H1 (cell line): ENCODE measurements around the gene DDA1. TPM values are rescaled to one million over a fixed set of nuclear protein-coding genes. Genes with fewer than 3 reads are reported as not detected.

Experiments
- CTCF ChIA-PET: fragments of 300-600 bp; sonication (Branson Sonifier 250); formaldehyde crosslinking; loops from one replicate; lab custom pipeline; 2021; ENCODE audit not compliant: partially characterized antibody; lab: Charles Lee
- POLR2A ChIA-PET: fragments of 300-600 bp; sonication (Branson Sonifier 250); formaldehyde crosslinking; loops from one replicate; lab custom pipeline; 2021; ENCODE audit warnings: inconsistent platforms; ENCODE audit not compliant: partially characterized antibody; lab: Charles Lee
- DNase-seq, 2 experiments: peaks; one replicate each; pipeline versions ENCODE4 v3.0.0 to v3.0.0-alpha.2; 2010 to 2022; ENCODE audit warnings: low spot score in 2 of 2, low read depth in 1 of 2, mixed read lengths in 1 of 2
- FAIRE-seq: peaks from 2 replicates; lab custom pipeline; 2011; peaks lifted over from hg19 to GRCh38; lab: Jason Lieb, UNC
- H2AFZ ChIP-seq: 2 replicates; pipeline ENCODE4 v1.8.1; 2012; ENCODE audit warnings: low read length, inconsistent platforms
- H2AK5ac ChIP-seq: 2 replicates; pipeline ENCODE4 v1.6.1; 2013; ENCODE audit warnings: low read depth, low read length
- H2BK120ac ChIP-seq: replicated peaks from 2 replicates; pipeline ENCODE3; 2013; ENCODE audit warnings: low read depth, low read length, inconsistent platforms
- H2BK12ac ChIP-seq: 2 replicates; pipeline ENCODE4 v1.6.1; 2013; ENCODE audit warnings: low read depth, low read length
- H2BK15ac ChIP-seq: 2 replicates; pipeline ENCODE4 v1.6.1; 2013; ENCODE audit warnings: low read length
- H2BK20ac ChIP-seq: 2 replicates; pipeline ENCODE4 v1.6.1; 2013; ENCODE audit warnings: low read length
- H2BK5ac ChIP-seq: 2 replicates; pipeline ENCODE4 v1.6.1; 2013; ENCODE audit warnings: low read depth, low read length
- H3K14ac ChIP-seq: 2 replicates; pipeline ENCODE4 v1.6.1; 2013; ENCODE audit warnings: inconsistent platforms; ENCODE audit not compliant: insufficient read length
- H3K18ac ChIP-seq: 2 replicates; pipeline ENCODE4 v1.6.1; 2013; ENCODE audit warnings: low read length; ENCODE audit errors: extremely low read depth
- H3K23ac ChIP-seq: 2 replicates; pipeline ENCODE4 v1.6.1; 2013; ENCODE audit warnings: inconsistent platforms; ENCODE audit not compliant: insufficient read length
- H3K23me2 ChIP-seq: 2 replicates; pipeline ENCODE4 v1.6.1; 2013; ENCODE audit warnings: low read depth, low read length
- H3K27ac ChIP-seq: 2 replicates; pipeline ENCODE4 v1.6.1; 2011; ENCODE audit warnings: low read depth, low read length, inconsistent platforms
- H3K27me3 ChIP-seq, 4 experiments: replicated peaks in 1 of 4; 1 replicate in 1 of 4; 2 replicates in 3 of 4; pipeline versions ENCODE4 v1.6.1 to v1.8.1; 2011 to 2013; ENCODE audit warnings: low read length in 3 of 4, mild to moderate bottlenecking in 3 of 4, inconsistent platforms in 2 of 4, mixed read lengths in 2 of 4, moderate library complexity in 1 of 4; ENCODE audit not compliant: control insufficient read depth in 3 of 4, insufficient read depth in 3 of 4; ENCODE audit errors: extremely low read depth in 1 of 4
- H3K36me3 ChIP-seq, 4 experiments: 2 replicates each; pipeline versions ENCODE4 v1.6.1 to v1.8.1; 2011 to 2013; ENCODE audit warnings: mild to moderate bottlenecking in 4 of 4, low read length in 3 of 4, moderate library complexity in 2 of 4, control low read depth in 1 of 4, inconsistent platforms in 1 of 4; ENCODE audit not compliant: insufficient read depth in 4 of 4, control insufficient read depth in 2 of 4
- H3K4ac ChIP-seq: replicated peaks from 2 replicates; pipeline ENCODE3; 2013; ENCODE audit warnings: low read length, low read depth, mixed read lengths, inconsistent platforms; ENCODE audit not compliant: insufficient read length
- H3K4me1 ChIP-seq, 4 experiments: replicated peaks in 1 of 4; 1 replicate in 1 of 4; 2 replicates in 3 of 4; pipeline versions ENCODE4 v1.6.1 to v1.8.1; 2011 to 2013; ENCODE audit warnings: low read length in 3 of 4, inconsistent platforms in 2 of 4, mixed read lengths in 1 of 4; ENCODE audit not compliant: insufficient read depth in 4 of 4, control insufficient read depth in 3 of 4
- H3K4me2 ChIP-seq, 2 experiments: 2 replicates each; pipeline versions ENCODE4 v1.6.1 to v1.8.1; 2011 to 2013; ENCODE audit warnings: low read depth in 2 of 2, low read length in 2 of 2, control low read depth in 1 of 2, inconsistent platforms in 1 of 2, mild to moderate bottlenecking in 1 of 2; ENCODE audit not compliant: insufficient read depth in 1 of 2
- H3K4me3 ChIP-seq, 4 experiments: fragments of 200-600, 300-600 bp in 1 of 4; sonication (generic), shearing (Covaris generic), sonication (Bioruptor Twin) in 1 of 4; 2 replicates each; pipeline versions ENCODE4 v1.5.1 to v1.8.1; 2011 to 2016; ENCODE audit warnings: low read length in 4 of 4, low read depth in 3 of 4, control low read depth in 2 of 4, inconsistent platforms in 2 of 4, mild to moderate bottlenecking in 2 of 4, mixed read lengths in 1 of 4, moderate library complexity in 1 of 4; ENCODE audit not compliant: insufficient read depth in 2 of 4; ENCODE audit errors: extremely low read depth in 1 of 4
- H3K56ac ChIP-seq: replicated peaks from 2 replicates; pipeline ENCODE3; 2013; ENCODE audit warnings: low read depth, mild to moderate bottlenecking, mixed read lengths, low read length, inconsistent platforms; ENCODE audit not compliant: insufficient read length
- H3K79me1 ChIP-seq: 2 replicates; pipeline ENCODE4 v1.6.1; 2013; ENCODE audit warnings: low read depth, low read length, control low read depth
- H3K79me2 ChIP-seq, 2 experiments: 2 replicates each; pipeline versions ENCODE4 v1.6.1 to v1.8.1; 2012 to 2013; ENCODE audit warnings: low read length in 2 of 2, mild to moderate bottlenecking in 2 of 2, inconsistent platforms in 1 of 2; ENCODE audit not compliant: insufficient read depth in 2 of 2, control insufficient read depth in 1 of 2
- H3K9ac ChIP-seq, 4 experiments: replicated peaks in 1 of 4; 1 replicate in 1 of 4; 2 replicates in 3 of 4; pipeline versions ENCODE4 v1.6.1 to v1.8.1; 2011 to 2013; ENCODE audit warnings: low read depth in 3 of 4, low read length in 3 of 4, control low read depth in 2 of 4, mild to moderate bottlenecking in 2 of 4, moderate library complexity in 2 of 4, inconsistent platforms in 1 of 4; ENCODE audit errors: extremely low read depth in 1 of 4
- H3K9me3 ChIP-seq, 2 experiments: 2 replicates each; pipeline versions ENCODE4 v1.6.1 to v1.8.1; 2012 to 2013; ENCODE audit warnings: mild to moderate bottlenecking in 2 of 2, moderate library complexity in 2 of 2, control low read depth in 1 of 2, inconsistent platforms in 1 of 2, low read depth in 1 of 2, low read length in 1 of 2, mixed read lengths in 1 of 2; ENCODE audit not compliant: insufficient read depth in 2 of 2
- H4K20me1 ChIP-seq, 2 experiments: replicated peaks in 1 of 2; 2 replicates each; pipeline versions ENCODE3 to v1.8.1; 2011 to 2013; ENCODE audit warnings: inconsistent platforms in 2 of 2, low read length in 2 of 2, mild to moderate bottlenecking in 1 of 2; ENCODE audit not compliant: insufficient read depth in 2 of 2, control insufficient read depth in 1 of 2
- H4K5ac ChIP-seq: 2 replicates; pipeline ENCODE4 v1.6.1; 2013; ENCODE audit warnings: low read length, low read depth, mixed read lengths, inconsistent platforms; ENCODE audit not compliant: insufficient read length
- H4K8ac ChIP-seq: 2 replicates; pipeline ENCODE4 v1.8.0; 2013; ENCODE audit warnings: mild to moderate bottlenecking, moderate library complexity, low read length, inconsistent platforms; ENCODE audit not compliant: insufficient read depth; ENCODE audit errors: extremely low read depth
- H4K91ac ChIP-seq: replicated peaks from 2 replicates; pipeline ENCODE3; 2013; ENCODE audit warnings: low read length, mixed read lengths, inconsistent platforms; ENCODE audit not compliant: insufficient read length
- BCL11A ChIP-seq, 2 experiments: IDR thresholded peaks; one replicate each; pipeline ENCODE4 v1.6.1; 2011; ENCODE audit warnings: low read depth in 2 of 2, low read length in 2 of 2, mild to moderate bottlenecking in 2 of 2
- CHD2 ChIP-seq: IDR thresholded peaks from 2 replicates; pipeline ENCODE4 v1.6.1; 2012; ENCODE audit warnings: low read length, improper control_type of control experiment
- JUND ChIP-seq: IDR thresholded peaks from 2 replicates; pipeline ENCODE4 v1.6.1; 2011; ENCODE audit warnings: mild to moderate bottlenecking, improper control_type of control experiment, low read length
- KDM1A ChIP-seq: fragments of 200-600, 300-600 bp; sonication (generic); IDR thresholded peaks from 2 replicates; pipeline ENCODE4 v1.7.1; 2016; ENCODE audit warnings: mild to moderate bottlenecking, low read length, borderline replicate concordance
- SP1 ChIP-seq: IDR thresholded peaks from 2 replicates; pipeline ENCODE4 v1.6.1; 2011; ENCODE audit warnings: low read depth, low read length
- SP2 ChIP-seq: IDR thresholded peaks from 2 replicates; pipeline ENCODE4 v1.6.1; 2012; ENCODE audit warnings: mild to moderate bottlenecking, low read length, inconsistent platforms
- WGBS, 2 experiments: shearing (Covaris generic) in 1 of 2; methylation state at CpG; one replicate each; pipeline versions ENCODE4 v1.1.6 to v1.1.7; 2013 to 2015; ENCODE audit warnings: low lambda C conversion rate in 2 of 2, mixed read lengths in 2 of 2, inconsistent platforms in 1 of 2, low coverage in 1 of 2, missing lambda C conversion rate in 1 of 2; ENCODE audit not compliant: insufficient replicate concordance in 2 of 2, insufficient coverage in 1 of 2, insufficient read length in 1 of 2; ENCODE audit errors: extremely low coverage in 1 of 2, missing lambda C conversion rate in 1 of 2; 5-methylcytosine and 5-hydroxymethylcytosine counted together
- polyA plus RNA-seq, 7 experiments: library from polyadenylated mRNA; depleted of rRNA in 3 of 7; stranded (reverse) in 5 of 7; unstranded in 2 of 7; fragments of >200 nt in 5 of 7; fragments of 200-250 nt in 2 of 7; gene quantifications; 1 replicate in 5 of 7; 2 replicates in 1 of 7; 4 replicates in 1 of 7; pipeline versions ENCODE4 v1.2.1 to v1.2.3, GENCODE V29; 2011 to 2013; ENCODE audit warnings: missing spikeins in 2 of 7, mixed read lengths in 2 of 7
- total RNA-seq: library from RNA; stranded (reverse); fragmentation: NEBNext Ultra II Directional; extraction: Animal tissue kit (Norgen Biotek cat#: 25700); gene quantifications from 2 replicates; pipeline ENCODE4 v1.2.1, GENCODE V29; 2021

The DDA1 gene
- total and polyA plus RNA-seq, 2 of the 8 experiments (the other 6 are each of a cell fraction or from before 2014, with no cell fraction given): 29.2 to 34.5 TPM

DNA sequence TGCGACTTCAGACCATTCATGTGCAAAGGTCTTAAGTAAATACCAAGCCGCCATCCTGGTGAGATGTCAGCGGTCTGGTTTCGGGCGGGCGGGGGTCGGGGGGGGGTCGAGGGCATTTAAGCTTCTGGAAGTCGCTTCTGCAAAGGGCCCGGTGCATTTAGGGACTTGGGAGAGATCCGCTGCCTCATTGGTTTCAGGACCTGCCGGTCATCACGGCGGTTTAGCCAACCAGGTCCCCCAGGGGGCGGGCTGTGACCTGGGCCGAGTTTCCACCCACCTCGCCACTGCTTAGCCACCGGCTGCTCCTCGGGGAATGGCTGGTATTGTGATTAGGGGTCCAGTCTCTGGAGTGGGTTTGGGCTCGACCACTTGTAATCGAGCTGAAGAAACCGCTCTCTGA, 19.9 kb upstream of the DDA1 start:
- Histone ChIP-seq H3K79me2 (peaks cover 0 to 6% of the 10 kb centered on the region in 2 experiments; a peak in 1 of 4 replicates), H2BK12ac (no peak overlapping the region), H4K91ac (no peak overlapping the region), H3K23ac (no peak overlapping the region), H3K4me2 (peak overlapping the region; percentile 20 to 53; a peak in 2 of 4 replicates), H3K4ac (no peak overlapping the region), H4K8ac (peak overlapping the region; percentile 89), H4K20me1 (peaks cover 0 to 4% of the 10 kb centered on the region in 2 experiments), H3K4me3 (no peak overlapping the region), H3K27me3 (no peaks in the 10 kb centered on the region), H2BK15ac (0 out of 2 replicates have a peak overlapping the region, but pooled peaks have one; percentile 88), H3K56ac (no peak overlapping the region), H2BK120ac (no peak overlapping the region), H4K5ac (no peak overlapping the region), H2AFZ (peak overlapping the region; percentile 43; the same call in 1 of the 2 replicates), H3K9ac (no peak overlapping the region), H3K18ac (no peak overlapping the region; the same call in 1 of the 2 replicates), H3K9me3 (peaks cover 0 to 6% of the 10 kb centered on the region in 2 experiments; a peak in 1 of 4 replicates), H3K23me2 (peaks cover 5% of the 10 kb centered on the region; the same call in 1 of the 2 replicates), H3K79me1 (peaks cover 5% of the 10 kb centered on the region), H3K36me3 (0 out of 8 replicates have a peak, but pooled peaks cover 0 to 3% (median 0%) of the 10 kb centered on the region in 4 experiments), H3K14ac (no peak overlapping the region), H2AK5ac (no peak overlapping the region), H3K27ac (no peak overlapping the region), H2BK20ac (no peak overlapping the region), H3K4me1 (peaks cover 0 to 4% (median 4%) of the 10 kb centered on the region in 4 experiments; a peak in 5 of 7 replicates), H2BK5ac (no peak overlapping the region)
- POLR2A ChIA-PET: interaction anchor here (0.5 to 4.8 kb wide), 7 partner anchors 9 to 61 kb away, joined by 3 to 67 read pairs (median 4); partner anchors contain the start of genes ABHD8, ANKLE1, DDA1 and GTPBP3
- WGBS, 2 experiments: 22% methylated on average over 18 of the region's 22 CpGs; no CpG with 5 or more reads in 1 of the 2 experiments
- CTCF ChIA-PET: interaction anchor here (0.6 to 2.5 kb wide), 4 partner anchors 8 to 28 kb away, joined by 3 to 11 read pairs (median 4); partner anchors contain the start of gene ANKLE1
- TF ChIP-seq CHD2 (peak; percentile 82), SP2 (peak; percentile 64), JUND (no peak), BCL11A (IDR thresholded peaks at IDR 0.05; ENCODE audit: low read depth in 2 of 2, low read length in 2 of 2) (no peak), SP1 (peak; percentile 93), KDM1A (no peak)
- peak in 1 of 2 experiments; percentile 92 for DNase-seq
- FAIRE-seq: peak; percentile 48
